H1 (cell line): ENCODE results near the gene RNF114. TPM values are rescaled to one million over a fixed set of nuclear protein-coding genes. Genes with fewer than 3 reads are reported as not detected.

Experiments
- ATF2 ChIP-seq: IDR thresholded peaks from 2 replicates; pipeline ENCODE4 v1.6.1; 2012; ENCODE audit warnings: low read length, inconsistent platforms
- ATF3 ChIP-seq: IDR thresholded peaks from 2 replicates; pipeline ENCODE4 v1.6.1; 2011; ENCODE audit warnings: low read depth, mild to moderate bottlenecking, low read length; ENCODE audit not compliant: insufficient read depth
- BACH1 ChIP-seq: IDR thresholded peaks from 2 replicates; pipeline ENCODE4 v1.6.1; 2012; ENCODE audit warnings: low read length, improper control_type of control experiment
- CBX5 ChIP-seq: fragments of 300-800, 300-1000 bp; sonication (generic); IDR thresholded peaks from 2 replicates; pipeline ENCODE4 v1.7.1; 2016; ENCODE audit warnings: antibody characterized with exemption, low read length, low read depth
- CBX8 ChIP-seq: fragments of 300-800, 300-1000 bp; sonication (generic); IDR thresholded peaks from 2 replicates; pipeline ENCODE4 v1.7.1; 2016; ENCODE audit warnings: low read depth, low read length, borderline replicate concordance
- CHD1 ChIP-seq: IDR thresholded peaks from 2 replicates; pipeline ENCODE4 v1.6.1; 2012; ENCODE audit warnings: low read depth, low read length, improper control_type of control experiment
- EP300 ChIP-seq, 2 experiments: IDR thresholded peaks; 1 replicate in 1 of 2; 2 replicates in 1 of 2; pipeline ENCODE4 v1.6.1; 2011 to 2012; ENCODE audit warnings: low read depth in 2 of 2, low read length in 2 of 2, mild to moderate bottlenecking in 2 of 2, borderline replicate concordance in 1 of 2, inconsistent platforms in 1 of 2, moderate library complexity in 1 of 2
- FOSL1 ChIP-seq: IDR thresholded peaks from 2 replicates; pipeline ENCODE4 v1.6.1; 2011; ENCODE audit warnings: mild to moderate bottlenecking, low read depth, low read length, moderate library complexity; ENCODE audit not compliant: insufficient read depth
- GABPA ChIP-seq: IDR thresholded peaks from 2 replicates; pipeline ENCODE4 v1.6.1; 2011; ENCODE audit warnings: mild to moderate bottlenecking, low read length, moderate library complexity, borderline replicate concordance; ENCODE audit not compliant: insufficient read depth
- HDAC2 ChIP-seq, 2 experiments: fragments of 300-600 bp in 1 of 2; sonication (generic) in 1 of 2; IDR thresholded peaks; 2 replicates each; pipeline ENCODE4 v1.6.1; 2011 to 2012; ENCODE audit warnings: low read depth in 2 of 2, low read length in 2 of 2, mild to moderate bottlenecking in 2 of 2, moderate library complexity in 2 of 2, borderline replicate concordance in 1 of 2, inconsistent platforms in 1 of 2
- HDAC6 ChIP-seq: IDR thresholded peaks from one replicate; pipeline ENCODE4 v1.7.1; 2012; ENCODE audit warnings: low read depth, mild to moderate bottlenecking, inconsistent platforms, low read length, moderate library complexity
- JUND ChIP-seq: IDR thresholded peaks from 2 replicates; pipeline ENCODE4 v1.6.1; 2011; ENCODE audit warnings: mild to moderate bottlenecking, improper control_type of control experiment, low read length
- MAFK ChIP-seq: IDR thresholded peaks from 2 replicates; pipeline ENCODE4 v1.6.1; 2012; ENCODE audit warnings: low read depth, mild to moderate bottlenecking, improper control_type of control experiment, low read length
- POLR2AphosphoS5 ChIP-seq: IDR thresholded peaks from 2 replicates; pipeline ENCODE4 v1.6.1; 2011; ENCODE audit warnings: low read depth, low read length
- POU5F1 ChIP-seq: IDR thresholded peaks from 2 replicates; pipeline ENCODE4 v1.6.1; 2011; ENCODE audit warnings: low read depth, mild to moderate bottlenecking, low read length, moderate library complexity
- RAD21 ChIP-seq, 2 experiments: IDR thresholded peaks in 1 of 2; conservative IDR thresholded peaks in 1 of 2; 2 replicates each; pipeline ENCODE4 v1.6.1; 2011; ENCODE audit warnings: low read depth in 2 of 2, low read length in 2 of 2, improper control_type of control experiment in 1 of 2, inconsistent platforms in 1 of 2, mild to moderate bottlenecking in 1 of 2, moderate library complexity in 1 of 2
- SP2 ChIP-seq: IDR thresholded peaks from 2 replicates; pipeline ENCODE4 v1.6.1; 2012; ENCODE audit warnings: mild to moderate bottlenecking, low read length, inconsistent platforms
- polyA plus RNA-seq, 7 experiments: library from polyadenylated mRNA; depleted of rRNA in 3 of 7; stranded (reverse) in 5 of 7; unstranded in 2 of 7; fragments of >200 nt in 5 of 7; fragments of 200-250 nt in 2 of 7; gene quantifications; 1 replicate in 5 of 7; 2 replicates in 1 of 7; 4 replicates in 1 of 7; pipeline versions ENCODE4 v1.2.1 to v1.2.3, GENCODE V29; 2011 to 2013; ENCODE audit warnings: missing spikeins in 2 of 7, mixed read lengths in 2 of 7
- total RNA-seq: library from RNA; stranded (reverse); fragmentation: NEBNext Ultra II Directional; extraction: Animal tissue kit (Norgen Biotek cat#: 25700); gene quantifications from 2 replicates; pipeline ENCODE4 v1.2.1, GENCODE V29; 2021

Gene RNF114
- total and polyA plus RNA-seq, 2 of the 8 experiments (the other 6 are each of a cell fraction or from before 2014, with no cell fraction given), result 81.7 to 89.9 TPM

GRCh38 chr20:49888212-49889000 lies 47.8 kb upstream of the RNF114 start (continued):
- TF ChIP-seq GABPA, result no peak
- no peak for TF ChIP-seq JUND
- TF ChIP-seq BACH1, result no peak
- TF ChIP-seq CBX5, result no peak
- no peak for TF ChIP-seq SP2
- TF ChIP-seq POU5F1, result no peak
- TF ChIP-seq RAD21 (IDR thresholded peaks at IDR 0.05 in 1 of 2, conservative IDR thresholded peaks at IDR 0.05 in 1 of 2; ENCODE audit: low read depth in 2 of 2, low read length in 2 of 2), result peak; percentile 92
- no peak for TF ChIP-seq POLR2AphosphoS5
- no peak for TF ChIP-seq MAFK
- TF ChIP-seq ATF3, result no peak
- no peak for TF ChIP-seq FOSL1
- no peak for TF ChIP-seq CBX8
- no peak for TF ChIP-seq HDAC2 (IDR thresholded peaks at IDR 0.05; ENCODE audit: borderline replicate concordance in 1 of 2, low read depth in 2 of 2, low read length in 2 of 2)
- TF ChIP-seq HDAC6, result no peak
- no peak for TF ChIP-seq CHD1
- TF ChIP-seq ATF2, result no peak
- TF ChIP-seq EP300 (IDR thresholded peaks at IDR 0.05; ENCODE audit: borderline replicate concordance in 1 of 2, low read depth in 2 of 2, low read length in 2 of 2), result no peak
